ENCODE results near the gene CTNNA2.

CTNNA2 gene

DNA sequence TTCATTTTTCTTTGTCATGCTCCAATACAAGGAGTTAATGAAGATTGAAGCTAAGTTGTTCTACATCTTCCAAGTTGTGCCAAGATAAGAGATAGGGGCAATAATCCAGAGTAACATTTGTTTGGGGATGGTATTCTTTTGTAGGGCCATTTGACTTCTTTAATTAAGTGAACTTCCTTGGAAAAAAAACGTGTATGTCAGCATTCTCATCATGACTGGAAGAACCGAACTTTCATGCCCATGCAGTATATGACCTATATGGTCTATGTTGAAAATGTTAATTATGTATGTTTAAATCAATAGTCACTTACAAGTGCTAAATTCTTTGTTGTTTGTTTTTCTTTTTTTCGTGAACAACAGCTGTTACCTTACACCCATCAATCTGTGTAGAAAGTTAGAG, 1111.2 kb downstream of the CTNNA2 start:
- no peaks in the 10 kb centered on the region for H3K4me1 ChIP-seq
- no peaks in the 10 kb centered on the region for H3K36me3 ChIP-seq
- TF ChIP-seq, protein P1, sequence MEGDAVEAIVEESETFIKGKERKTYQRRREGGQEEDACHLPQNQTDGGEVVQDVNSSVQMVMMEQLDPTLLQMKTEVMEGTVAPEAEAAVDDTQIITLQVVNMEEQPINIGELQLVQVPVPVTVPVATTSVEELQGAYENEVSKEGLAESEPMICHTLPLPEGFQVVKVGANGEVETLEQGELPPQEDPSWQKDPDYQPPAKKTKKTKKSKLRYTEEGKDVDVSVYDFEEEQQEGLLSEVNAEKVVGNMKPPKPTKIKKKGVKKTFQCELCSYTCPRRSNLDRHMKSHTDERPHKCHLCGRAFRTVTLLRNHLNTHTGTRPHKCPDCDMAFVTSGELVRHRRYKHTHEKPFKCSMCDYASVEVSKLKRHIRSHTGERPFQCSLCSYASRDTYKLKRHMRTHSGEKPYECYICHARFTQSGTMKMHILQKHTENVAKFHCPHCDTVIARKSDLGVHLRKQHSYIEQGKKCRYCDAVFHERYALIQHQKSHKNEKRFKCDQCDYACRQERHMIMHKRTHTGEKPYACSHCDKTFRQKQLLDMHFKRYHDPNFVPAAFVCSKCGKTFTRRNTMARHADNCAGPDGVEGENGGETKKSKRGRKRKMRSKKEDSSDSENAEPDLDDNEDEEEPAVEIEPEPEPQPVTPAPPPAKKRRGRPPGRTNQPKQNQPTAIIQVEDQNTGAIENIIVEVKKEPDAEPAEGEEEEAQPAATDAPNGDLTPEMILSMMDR (IDR thresholded peaks at IDR 0.05; ENCODE audit: low read depth, low read length) = no peak
- DNase-seq = no peak
- no peak overlapping the region for H3K4me3 ChIP-seq (ENCODE audit: low read depth, low read length)
- no peaks in the 10 kb centered on the region for H3K9me3 ChIP-seq
- no peaks in the 10 kb centered on the region for H3K27me3 ChIP-seq

DNA sequence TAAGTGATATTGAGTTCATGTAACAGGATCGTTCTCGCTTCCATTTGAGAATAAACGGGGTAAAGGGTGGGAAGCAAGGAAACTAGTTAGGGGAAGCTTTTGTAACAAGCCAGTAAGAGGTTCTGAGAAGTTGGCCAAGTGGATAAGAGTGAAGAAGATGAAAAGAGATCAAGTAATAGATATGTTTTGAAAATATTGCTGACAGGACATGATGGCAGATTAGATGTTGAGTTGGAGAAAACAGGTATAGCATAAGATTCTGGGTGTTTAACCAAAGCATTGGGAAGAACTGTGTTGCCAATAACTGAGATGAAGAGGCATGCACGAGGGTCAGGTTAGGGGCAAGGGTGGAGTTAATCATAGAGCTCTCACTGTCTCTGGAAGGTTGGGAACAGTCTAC, 1121.7 kb downstream of the CTNNA2 start:
- H3K4me3 ChIP-seq (ENCODE audit: low read depth, low read length) = no peak overlapping the region
- TF ChIP-seq, protein P1 (IDR thresholded peaks at IDR 0.05; ENCODE audit: low read depth, low read length) = no peak
- no peak for DNase-seq
- H3K9me3 ChIP-seq = no peaks in the 10 kb centered on the region
- no peaks in the 10 kb centered on the region for H3K4me1 ChIP-seq
- H3K27me3 ChIP-seq = no peaks in the 10 kb centered on the region
- no peaks in the 10 kb centered on the region for H3K36me3 ChIP-seq

DNA sequence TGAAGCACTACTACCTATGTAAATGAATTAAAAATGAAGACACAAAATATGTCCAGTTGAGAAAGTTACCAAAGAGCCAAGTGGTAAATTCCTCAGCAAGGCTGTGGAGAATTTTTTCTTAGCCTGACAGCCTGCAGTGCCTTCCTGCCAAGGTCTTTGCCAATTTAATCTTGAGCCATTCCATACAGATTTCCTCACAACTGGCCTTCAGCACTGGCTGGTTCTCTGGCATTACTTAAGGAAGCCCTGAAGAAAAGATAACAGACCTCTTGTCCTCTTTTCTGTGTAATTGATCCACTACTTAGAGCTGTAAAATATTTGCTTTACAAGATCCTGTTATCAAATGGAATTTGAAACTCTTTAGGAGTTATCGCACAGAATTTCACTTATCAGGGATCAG, 1125.9 kb downstream of the CTNNA2 start:
- Histone ChIP-seq H3K36me3 (no peaks in the 10 kb centered on the region), H3K9me3 (no peaks in the 10 kb centered on the region), H3K4me1 (no peaks in the 10 kb centered on the region), H3K4me3 (ENCODE audit: low read depth, low read length) (no peak overlapping the region), H3K27me3 (no peaks in the 10 kb centered on the region)
- TF ChIP-seq, protein P1 (IDR thresholded peaks at IDR 0.05; ENCODE audit: low read depth, low read length) = no peak
- no peak for DNase-seq

DNA sequence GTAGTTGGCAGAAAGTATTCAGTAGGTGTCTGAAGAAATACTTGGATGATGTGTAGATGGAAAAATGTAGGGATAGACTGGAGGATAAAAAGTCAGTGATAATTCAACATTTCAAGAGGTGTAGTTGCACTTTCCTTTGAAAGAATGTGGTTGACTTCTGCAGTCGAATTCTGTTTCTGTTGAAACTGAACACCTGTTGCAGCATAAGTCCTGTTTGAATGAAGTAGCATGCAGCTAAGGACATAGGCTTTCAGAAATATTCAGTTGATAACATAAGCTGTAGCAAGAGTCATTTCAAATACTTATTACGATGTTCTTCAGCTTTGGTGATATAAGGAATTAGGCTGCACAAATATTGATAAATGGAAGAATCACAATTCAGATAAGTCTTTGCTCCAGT, 1129.6 kb downstream of the CTNNA2 start:
- Histone ChIP-seq H3K36me3 (no peaks in the 10 kb centered on the region), H3K9me3 (no peaks in the 10 kb centered on the region), H3K27me3 (no peaks in the 10 kb centered on the region), H3K4me3 (ENCODE audit: low read depth, low read length) (no peak overlapping the region), H3K4me1 (no peaks in the 10 kb centered on the region)
- TF ChIP-seq, protein P1 (IDR thresholded peaks at IDR 0.05; ENCODE audit: low read depth, low read length) = no peak
- DNase-seq = no peak

DNA sequence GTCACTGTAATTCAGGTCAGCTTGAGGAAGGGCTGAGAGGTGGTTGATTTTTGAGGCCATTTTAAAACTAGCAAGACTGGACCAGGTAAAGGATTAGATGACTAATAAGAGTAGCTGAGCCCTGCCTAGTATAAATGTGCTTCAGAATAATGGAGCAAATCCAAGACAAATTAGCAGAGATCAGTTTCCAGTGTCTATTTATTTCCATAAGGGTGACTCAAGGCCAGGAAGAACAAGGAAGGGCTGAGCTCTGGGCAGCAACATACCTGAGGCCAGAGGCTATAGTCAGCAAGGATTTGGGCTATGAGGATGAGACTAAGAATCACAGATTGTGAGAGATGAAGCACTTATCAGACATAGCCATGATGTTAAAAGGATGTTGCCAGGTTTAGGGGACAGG, 1130.7 kb downstream of the CTNNA2 start:
- Histone ChIP-seq H3K36me3 (no peaks in the 10 kb centered on the region), H3K4me3 (ENCODE audit: low read depth, low read length) (no peak overlapping the region), H3K9me3 (no peaks in the 10 kb centered on the region), H3K4me1 (no peaks in the 10 kb centered on the region), H3K27me3 (no peaks in the 10 kb centered on the region)
- no peak for DNase-seq
- TF ChIP-seq, protein P1 (IDR thresholded peaks at IDR 0.05; ENCODE audit: low read depth, low read length) = no peak

DNA sequence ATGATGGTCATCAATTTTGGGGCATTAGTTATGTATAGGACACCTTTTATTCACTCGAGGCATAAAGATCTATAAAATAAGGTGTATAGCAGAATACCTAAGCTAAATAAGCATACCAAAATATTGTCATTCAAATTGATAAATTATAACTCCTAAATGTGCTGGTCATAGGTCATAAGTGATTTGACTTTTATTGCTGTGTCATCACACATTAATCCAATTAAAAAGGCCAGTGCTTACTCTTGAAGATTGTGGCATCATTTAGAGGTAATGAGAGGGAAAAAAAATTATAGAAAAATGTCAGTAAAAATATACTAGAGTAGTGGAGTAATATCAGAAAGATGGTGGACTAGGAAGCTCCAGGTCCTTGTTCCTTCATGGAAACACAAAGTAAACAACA, 1138.6 kb downstream of the CTNNA2 start:
- Histone ChIP-seq H3K4me3 (ENCODE audit: low read depth, low read length) (no peak overlapping the region), H3K4me1 (no peaks in the 10 kb centered on the region), H3K27me3 (no peaks in the 10 kb centered on the region), H3K9me3 (no peaks in the 10 kb centered on the region), H3K36me3 (no peaks in the 10 kb centered on the region)
- TF ChIP-seq, protein P1 (IDR thresholded peaks at IDR 0.05; ENCODE audit: low read depth, low read length) = no peak
- DNase-seq = no peak

Measured in BE2C (cell line).